ENCODE data around the gene NUDT10.

The NUDT10 gene

GRCh38 chrX:51332188-51332942, at the start of gene NUDT10:
NUDT10 (plus strand) TSS chrX:51332822; CDS start chrX:51332966, 144 bp downstream.
- DNase-seq: peak; percentile 65

- DNase-seq: no peak
Observed at GRCh38 chrX:51292421-51292820, 40.2 kb upstream of the NUDT10 start.

GRCh38 chrX:51296138-51296537, 36.5 kb upstream of the NUDT10 start:
- DNase-seq: no peak

GRCh38 chrX:51316271-51316670, 16.4 kb upstream of the NUDT10 start:
- no peak for DNase-seq

GRCh38 chrX:51332943-51333785, 542 bp downstream of the NUDT10 start:
- peak; percentile 50 for DNase-seq

GRCh38 chrX:51334276-51334675, 1.7 kb downstream of the NUDT10 start:
- DNase-seq: no peak

GRCh38 chrX:51336584-51336983, 4.0 kb downstream of the NUDT10 start:
- no peak for DNase-seq

GRCh38 chrX:51361251-51361650, 28.6 kb downstream of the NUDT10 start:
- no peak for DNase-seq

- no peak for DNase-seq
Observed at GRCh38 chrX:51376672-51377071, 44.0 kb downstream of the NUDT10 start.

Data from activated CD8-positive, alpha-beta memory T cell treated with anti-CD3 and anti-CD28 coated beads, Interleukin-2, amount 50 U/mL, for 48 hours (primary cell).